GM11168 (cell line): Measurements from ENCODE around the gene TOR1A.
"Not testable (repeated sequence)": the region's sequence is repeated elsewhere in the genome, so short reads cannot be mapped to it uniquely, and the experiment has no call there.

Experiments
- in situ Hi-C: fragments of 300-500 bp; cut with MboI; formaldehyde crosslinking; loops from one replicate; pipeline ENCODE4 v1.12.0; 2022; ENCODE audit warnings: low sequenced_read_pairs; ENCODE audit not compliant: unreplicated experiment

The TOR1A gene

GRCh38 chr9:129826344-129826743, 2.4 kb upstream of the TOR1A start:
- in situ Hi-C loops: no loop called here

DNA sequence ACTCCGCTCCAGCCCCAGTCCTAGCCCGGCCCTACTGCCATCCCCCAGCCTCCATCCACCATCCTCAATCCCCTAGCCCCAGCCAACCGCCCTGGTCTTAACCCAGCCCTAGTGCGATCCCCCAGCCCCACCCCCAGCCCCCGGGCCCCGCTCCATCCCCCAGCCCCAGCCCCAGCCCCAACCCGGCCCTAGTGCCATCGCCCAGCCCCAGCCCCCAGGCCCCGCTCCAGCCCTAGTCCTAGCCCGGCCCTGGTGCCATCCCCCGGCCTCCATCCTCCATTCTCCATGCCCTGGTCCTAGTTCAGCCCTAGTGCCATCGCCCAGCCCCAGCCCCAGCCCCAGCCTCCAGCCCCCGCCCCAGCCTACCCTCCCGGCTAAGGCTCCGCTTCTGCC, 398 bp downstream of the TOR1A start:
- in situ Hi-C loops: no loop called here

- in situ Hi-C loops: no loop called here
Measured at GRCh38 chr9:129822898-129823541, 916 bp downstream of the TOR1A start.

DNA sequence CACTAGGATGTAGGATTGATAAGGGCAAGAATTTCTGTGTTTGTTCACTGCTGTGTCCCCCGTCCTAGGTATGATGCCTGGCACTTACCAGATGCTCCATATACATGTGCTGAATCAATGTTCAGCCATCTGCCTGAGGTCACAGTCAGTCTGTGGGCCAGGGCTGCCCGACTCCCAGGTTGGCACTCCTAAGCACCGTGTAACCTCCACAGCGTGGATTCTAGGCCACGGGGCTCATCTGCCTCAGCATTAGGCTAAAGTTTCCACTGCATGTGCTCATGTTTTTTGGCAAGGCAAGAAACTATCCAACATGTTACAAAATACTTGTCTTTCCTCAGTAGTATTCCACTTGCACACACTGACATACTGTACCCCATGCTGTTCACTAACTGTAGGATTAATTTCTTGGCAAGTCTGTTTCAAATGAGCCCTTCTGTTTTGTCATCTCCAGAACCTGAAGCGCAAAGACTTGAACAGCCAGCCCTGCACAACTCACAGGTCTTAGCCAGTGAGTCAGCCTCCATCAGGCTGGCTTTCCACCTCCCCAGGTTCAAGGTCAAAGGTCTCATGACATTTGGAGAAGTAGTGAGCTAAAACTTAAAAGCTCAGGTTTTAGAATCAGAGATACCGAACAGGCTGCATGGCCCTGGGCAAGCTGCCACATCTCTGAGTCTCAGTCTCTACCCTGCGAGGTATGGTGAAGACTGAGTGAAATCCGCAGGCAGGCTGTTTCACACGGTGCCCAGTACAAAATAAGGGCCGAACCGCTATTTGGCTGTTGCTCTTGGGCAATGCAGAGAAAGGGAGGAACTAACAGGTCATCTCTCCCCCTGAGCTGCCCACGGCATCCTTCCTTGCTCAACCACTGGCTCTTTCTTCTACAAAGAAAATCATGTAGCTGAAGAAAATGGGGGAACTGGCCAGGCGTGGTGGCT, 7.2 kb downstream of the TOR1A start:
- in situ Hi-C loops: no loop called here

- in situ Hi-C loops: no loop called here
Measured at GRCh38 chr9:129815278-129815677, 8.7 kb downstream of the TOR1A start.

DNA sequence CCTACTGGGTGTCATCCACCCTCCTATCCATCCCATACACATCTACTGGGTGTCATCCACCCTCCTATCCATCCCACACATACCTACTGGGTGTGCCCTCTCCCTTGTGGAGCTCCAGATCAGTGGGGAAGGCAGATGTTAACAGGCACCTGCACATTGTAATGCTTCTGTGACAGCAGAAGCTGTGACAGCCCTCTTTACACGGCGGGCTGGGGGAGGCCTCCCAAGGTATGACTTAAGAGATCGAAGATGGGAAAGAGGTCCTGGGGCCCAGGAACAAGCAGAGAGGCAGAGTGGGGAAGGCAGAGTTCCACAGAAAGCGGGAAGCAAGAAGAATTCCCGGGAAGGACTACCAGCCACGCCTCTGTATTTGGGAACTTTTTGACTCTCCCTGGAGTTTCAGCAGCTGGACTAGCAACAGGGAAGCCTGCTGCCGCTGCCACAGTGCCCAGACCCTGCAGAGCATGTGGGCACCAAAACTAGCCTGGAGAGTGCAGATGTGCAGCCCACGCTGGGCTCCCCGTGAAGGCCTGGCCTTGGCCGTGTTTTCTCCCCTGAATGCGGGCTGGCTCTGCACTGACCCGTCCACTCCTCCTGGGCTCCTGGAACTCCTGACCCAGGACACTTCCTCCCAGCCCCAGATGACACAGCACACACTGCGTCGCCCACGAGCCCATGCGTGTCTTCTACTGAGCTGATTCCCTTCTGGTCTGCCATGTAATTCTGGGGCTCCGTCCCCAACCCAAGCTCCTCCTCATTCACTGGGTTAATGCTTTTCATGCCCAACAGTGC, 9.3 kb downstream of the TOR1A start:
- in situ Hi-C loops: no loop called here

DNA sequence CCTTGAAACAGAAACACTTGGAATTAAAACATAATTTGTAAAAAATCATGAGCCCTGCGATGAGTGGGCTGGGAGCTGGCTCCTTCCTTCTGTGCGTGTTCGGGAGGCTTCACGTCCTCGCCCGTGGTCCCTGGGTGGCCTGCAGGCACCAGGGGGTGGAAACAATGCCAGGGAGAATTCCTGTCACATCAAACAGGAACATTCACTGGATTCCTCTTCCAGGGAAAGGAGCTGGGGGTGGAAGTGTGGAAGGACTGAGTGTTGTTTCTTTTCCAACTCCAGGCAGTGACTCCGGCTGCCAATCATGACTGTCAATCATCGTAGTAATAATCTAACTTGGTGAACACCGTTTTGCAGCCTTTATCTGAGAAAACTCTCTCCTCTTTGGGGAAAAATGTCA, 10.3 kb downstream of the TOR1A start:
- in situ Hi-C loops: no loop called here

- in situ Hi-C loops: no loop called here
Measured at GRCh38 chr9:129812385-129812784, 11.6 kb downstream of the TOR1A start.

GRCh38 chr9:129811967-129812363, 12.0 kb downstream of the TOR1A start:
- in situ Hi-C loops: no loop called here

GRCh38 chr9:129810788-129811187, 13.1 kb downstream of the TOR1A start:
- in situ Hi-C loops: no loop called here

DNA sequence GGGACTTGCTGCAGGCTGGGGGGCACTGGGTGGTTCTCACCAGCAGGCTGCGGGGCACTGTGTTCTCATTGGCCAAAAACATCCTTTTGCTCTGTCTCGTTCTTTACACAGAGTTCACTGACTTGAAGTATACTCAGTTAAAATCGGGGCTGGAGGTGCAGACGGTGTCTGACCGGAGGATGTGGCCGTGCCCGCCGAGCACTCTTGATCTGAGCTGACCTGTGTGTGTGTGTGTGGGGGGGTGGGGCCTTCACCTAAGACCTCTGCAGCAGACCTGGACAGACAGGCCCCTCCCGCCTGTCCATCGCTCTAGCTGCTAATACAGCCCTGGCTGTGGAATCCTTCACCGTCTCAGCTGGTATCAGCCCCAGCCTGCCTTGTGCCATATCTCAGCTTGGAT, 13.8 kb downstream of the TOR1A start:
- in situ Hi-C loops: no loop called here

DNA sequence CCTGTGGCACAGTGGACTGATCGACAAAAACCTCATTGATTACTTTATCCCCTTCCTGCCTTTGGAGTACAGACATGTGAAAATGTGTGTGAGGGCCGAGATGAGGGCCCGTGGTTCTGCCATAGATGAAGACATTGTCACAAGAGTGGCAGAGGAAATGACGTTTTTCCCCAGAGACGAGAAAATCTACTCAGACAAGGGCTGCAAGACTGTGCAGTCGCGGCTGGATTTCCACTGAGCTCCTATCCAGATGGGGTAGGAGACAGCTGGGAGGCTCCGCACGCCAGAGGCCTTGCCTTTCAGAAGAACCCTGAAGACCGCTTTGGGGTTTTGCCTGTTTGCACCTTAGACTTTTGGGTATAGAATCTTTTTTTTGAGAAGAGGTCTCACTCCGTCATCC, 14.6 kb downstream of the TOR1A start:
- in situ Hi-C loops: no loop called here

- in situ Hi-C loops: no loop called here
Measured at GRCh38 chr9:129806061-129806460, 17.9 kb downstream of the TOR1A start.

DNA sequence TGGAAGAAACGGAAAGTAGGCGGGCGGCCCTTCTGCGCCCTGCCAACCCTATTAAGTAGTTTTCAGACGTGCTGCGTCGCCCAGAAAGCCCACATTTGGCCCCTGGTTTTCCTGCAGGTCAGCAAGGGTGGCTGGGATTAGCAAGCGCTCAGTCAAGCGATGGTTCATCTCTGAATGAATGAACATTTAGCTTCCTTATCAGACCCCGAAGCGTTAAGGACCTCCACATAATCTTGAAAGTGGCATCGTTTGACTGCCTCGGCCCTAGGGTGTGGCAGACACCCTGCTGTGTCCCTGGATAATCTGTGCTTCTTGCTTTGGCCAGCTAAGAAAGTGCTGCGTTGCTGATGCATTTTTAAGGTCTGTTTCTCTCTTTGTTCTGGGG, 20.3 kb downstream of the TOR1A start:
- in situ Hi-C loops: no loop called here

DNA sequence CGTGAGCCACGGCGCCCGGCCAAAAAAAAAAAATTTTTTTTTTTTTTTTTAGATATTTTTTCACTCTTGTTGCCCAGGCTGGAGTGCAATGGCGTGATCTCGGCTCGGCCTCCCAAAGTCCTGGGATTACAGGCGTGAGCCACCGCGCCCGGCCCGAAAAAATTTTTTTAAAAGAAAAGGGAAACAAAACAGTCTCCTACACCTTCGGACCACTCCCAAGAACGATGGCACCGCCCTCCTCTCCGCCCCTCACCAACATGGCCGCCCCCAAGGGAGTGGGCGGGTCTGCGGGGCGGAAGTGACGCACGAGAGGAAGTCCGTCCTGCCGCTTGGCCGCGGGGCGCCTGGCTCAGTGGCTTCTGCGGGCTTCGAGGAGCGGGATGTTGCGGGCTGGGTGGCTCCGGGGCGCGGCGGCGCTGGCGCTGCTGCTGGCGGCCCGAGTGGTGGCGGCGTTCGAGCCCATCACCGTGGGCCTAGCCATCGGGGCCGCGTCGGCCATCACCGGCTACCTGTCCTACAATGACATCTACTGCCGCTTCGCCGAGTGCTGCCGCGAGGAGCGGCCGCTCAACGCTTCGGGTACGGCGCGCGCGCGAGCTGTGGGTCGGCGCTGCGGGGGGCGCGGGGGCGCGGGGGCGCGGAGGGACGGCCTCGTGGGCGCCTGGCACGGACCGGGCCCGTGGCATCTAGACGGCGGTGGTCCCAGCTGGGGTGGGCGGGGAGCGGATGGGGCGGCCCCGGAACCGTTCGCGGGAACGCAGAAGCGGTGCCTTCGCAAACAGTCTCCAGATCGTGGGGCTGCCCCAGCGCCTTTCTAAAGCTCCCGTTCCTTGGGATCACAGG, 20.9 kb downstream of the TOR1A start, which contains the start of gene TOR1B:
Gene TOR1B (plus strand): TSS at position 352 of the 843 bp plus-strand sequence. CDS start 29 bp downstream, at position 381.
- in situ Hi-C loops: no loop called here

DNA sequence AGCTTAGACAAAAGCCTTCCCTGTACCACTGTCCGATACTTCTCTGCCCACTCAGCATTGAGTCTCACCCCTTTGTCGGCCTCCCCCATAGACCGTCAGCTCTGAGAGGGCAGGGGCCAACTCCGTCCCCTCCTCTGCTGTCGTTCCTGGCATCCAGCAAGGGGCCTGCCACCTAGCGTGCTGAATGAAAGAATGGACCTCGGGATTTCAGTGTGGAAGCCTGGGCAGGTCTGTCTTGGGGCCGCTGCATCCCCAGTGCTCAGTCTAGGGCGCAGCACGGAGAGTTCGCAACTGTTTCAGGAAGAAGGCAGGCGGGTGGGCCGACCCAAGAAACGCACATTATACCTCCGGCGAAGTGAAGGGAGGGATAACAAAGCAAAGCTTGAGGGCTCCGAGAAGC, 22.4 kb downstream of the TOR1A start:
- in situ Hi-C loops: no loop called here

- in situ Hi-C loops: no loop called here
Measured at GRCh38 chr9:129798973-129799372, 25.0 kb downstream of the TOR1A start.

GRCh38 chr9:129796029-129796428, 27.9 kb downstream of the TOR1A start:
- in situ Hi-C loops: not testable (repeated sequence)

DNA sequence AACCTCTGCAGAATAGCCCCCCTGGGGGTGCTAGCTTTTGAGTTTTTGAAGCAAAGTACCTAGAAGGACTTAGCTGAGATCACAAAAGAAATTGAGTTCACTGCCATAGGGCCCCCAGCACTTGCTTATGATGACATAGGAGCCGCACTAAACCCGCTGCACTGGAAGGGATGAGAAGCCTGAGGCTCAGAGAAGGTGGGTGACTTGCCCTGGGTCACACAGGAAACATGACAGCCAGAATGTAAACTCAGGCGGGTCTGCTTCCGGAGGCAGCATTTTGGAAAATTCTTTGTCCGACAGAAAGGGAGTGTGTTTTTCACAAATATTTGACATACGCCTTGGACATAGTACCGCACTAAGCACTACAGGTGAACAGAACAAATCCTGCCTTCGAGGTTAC, 29.4 kb downstream of the TOR1A start:
- in situ Hi-C loops: no loop called here

DNA sequence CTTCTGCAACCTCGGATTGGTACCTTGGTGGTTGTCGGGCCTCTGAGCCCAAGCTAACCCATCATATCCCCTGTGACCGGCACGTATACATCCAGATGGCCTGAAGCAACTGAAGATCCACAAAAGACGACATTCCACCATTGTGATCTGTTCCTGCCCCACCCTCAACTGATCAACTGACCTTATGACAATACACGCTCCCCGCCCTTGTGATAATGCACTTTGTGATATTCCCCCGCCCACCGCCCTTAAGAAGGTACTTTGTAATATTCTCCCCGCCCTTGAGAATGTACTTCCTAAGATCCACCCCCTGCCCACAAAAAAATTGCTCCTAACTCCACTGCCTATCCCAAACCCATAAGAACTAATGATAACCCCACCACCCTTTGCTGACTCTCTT, 37.5 kb downstream of the TOR1A start:
- in situ Hi-C loops: loop anchor here (5.0 kb wide), 1 partner anchor 54 kb away; no protein-coding TSS in a partner anchor
